ENCODE data around the gene PTRH1. TPM values are rescaled to one million over a fixed set of nuclear protein-coding genes. Genes with fewer than 3 reads are reported as not detected.
A peak's percentile ranks its signal among the peaks of the same experiment; 100 is the strongest.

The PTRH1 gene
- total RNA-seq, 4 donors from 2014 or later = 7.4 to 58.4 (median 41.6) TPM

GRCh38 chr9:127720031-127720864 lies 4.8 kb upstream of the PTRH1 start:
- TF ChIP-seq POLR2A (IDR thresholded peaks at IDR 0.05) (no peak), POLR2AphosphoS5 (IDR thresholded peaks at IDR 0.05) (no peak), EP300 (IDR thresholded peaks at IDR 0.05) (no peak), CTCF (IDR thresholded peaks at IDR 0.05) (no peak)
- Histone ChIP-seq H3K4me3 (no peak overlapping the region), H3K27me3 (no peaks in the 10 kb centered on the region), H3K36me3 (no peaks in the 10 kb centered on the region), H3K27ac (no peak overlapping the region), H3K4me1 (peaks cover 27% of the 10 kb centered on the region), H3K9me3 (no peaks in the 10 kb centered on the region)
- WGBS = 87% methylated on average over 10 of the region's 12 CpGs
- DNase-seq (ENCODE audit: low spot score in 2 of 2) = no peak

GRCh38 chr9:127717766-127718165 lies 2.3 kb upstream of the PTRH1 start:
- H3K27me3 ChIP-seq = no peaks in the 10 kb centered on the region
- no peaks in the 10 kb centered on the region for H3K9me3 ChIP-seq
- WGBS = 89% methylated on average over 5 of the region's 5 CpGs
- no peak overlapping the region for H3K4me3 ChIP-seq
- TF ChIP-seq POLR2AphosphoS5 (IDR thresholded peaks at IDR 0.05) (no peak), CTCF (IDR thresholded peaks at IDR 0.05) (no peak), POLR2A (IDR thresholded peaks at IDR 0.05) (no peak), EP300 (IDR thresholded peaks at IDR 0.05) (no peak)
- no peak overlapping the region for H3K27ac ChIP-seq
- peaks cover 20% of the 10 kb centered on the region for H3K4me1 ChIP-seq
- H3K36me3 ChIP-seq = no peaks in the 10 kb centered on the region
- no peak for DNase-seq (ENCODE audit: low spot score in 2 of 2)

GRCh38 chr9:127716412-127716811 lies 949 bp upstream of the PTRH1 start:
- peaks cover 20% of the 10 kb centered on the region for H3K4me1 ChIP-seq
- no peak for TF ChIP-seq CTCF (IDR thresholded peaks at IDR 0.05)
- no peaks in the 10 kb centered on the region for H3K36me3 ChIP-seq
- 86% methylated on average over 2 of the region's 9 CpGs for WGBS
- no peaks in the 10 kb centered on the region for H3K27me3 ChIP-seq
- no peak overlapping the region for H3K27ac ChIP-seq
- peak overlapping the region; percentile 70 for H3K4me3 ChIP-seq
- DNase-seq (ENCODE audit: low spot score in 2 of 2) = no peak
- H3K9me3 ChIP-seq = no peaks in the 10 kb centered on the region

GRCh38 chr9:127714951-127715469 lies 453 bp downstream of the PTRH1 start:
- WGBS = no CpG with 5 or more reads among the region's 44 CpGs
- Histone ChIP-seq H3K36me3 (no peaks in the 10 kb centered on the region), H3K4me1 (peaks cover 20% of the 10 kb centered on the region), H3K4me3 (peak overlapping the region; percentile 70), H3K27ac (peak overlapping the region; percentile 79), H3K9me3 (no peaks in the 10 kb centered on the region), H3K27me3 (no peaks in the 10 kb centered on the region)
- TF ChIP-seq POLR2AphosphoS5 (IDR thresholded peaks at IDR 0.05) (no peak), EP300 (IDR thresholded peaks at IDR 0.05) (no peak), POLR2A (IDR thresholded peaks at IDR 0.05) (no peak), CTCF (IDR thresholded peaks at IDR 0.05) (no peak)
- DNase-seq (ENCODE audit: low spot score in 2 of 2) = no peak

DNA sequence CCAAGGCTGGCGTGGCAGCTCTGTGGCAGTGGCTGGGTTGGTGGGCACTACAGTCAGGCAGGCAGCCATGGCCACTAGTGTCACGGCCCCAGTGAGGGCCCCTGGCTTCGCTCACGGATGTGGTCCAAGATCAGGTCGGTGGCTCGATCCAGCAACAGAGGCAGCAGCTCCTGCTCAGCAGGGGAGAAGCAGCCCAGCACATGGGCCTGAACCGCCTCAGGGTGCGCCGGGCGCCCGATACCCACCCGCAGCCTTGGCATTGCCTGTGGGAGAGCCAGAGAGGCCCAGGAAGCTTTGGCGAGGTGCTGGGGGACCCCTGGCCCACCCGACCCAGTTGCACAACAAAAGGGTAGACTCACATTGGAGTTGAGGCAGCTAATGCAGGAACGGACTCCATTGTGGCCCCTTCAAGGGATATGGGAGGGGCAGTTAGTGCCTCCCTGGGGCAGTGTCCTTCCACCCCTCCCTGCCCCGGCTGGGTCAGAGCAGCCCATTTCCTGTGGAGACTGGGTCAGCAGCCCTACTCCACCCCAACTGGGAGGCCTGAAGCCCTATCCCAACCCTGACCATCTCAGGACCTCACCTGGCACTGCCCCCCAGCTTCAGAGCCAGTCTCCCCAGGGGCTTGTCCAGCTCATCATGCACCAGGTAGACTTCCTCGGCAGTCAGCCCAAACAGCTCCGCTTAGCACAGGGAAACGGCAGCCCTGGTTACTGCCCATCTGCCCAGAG lies 1.3 kb downstream of the PTRH1 start:
- H3K4me3 ChIP-seq = peak overlapping the region; percentile 70
- no peak overlapping the region for H3K27ac ChIP-seq
- no peak for DNase-seq (ENCODE audit: low spot score in 2 of 2)
- 89% methylated on average over 15 of the region's 19 CpGs for WGBS
- H3K9me3 ChIP-seq = no peaks in the 10 kb centered on the region
- peaks cover 20% of the 10 kb centered on the region for H3K4me1 ChIP-seq
- no peaks in the 10 kb centered on the region for H3K27me3 ChIP-seq
- TF ChIP-seq CTCF (IDR thresholded peaks at IDR 0.05) (no peak), POLR2A (IDR thresholded peaks at IDR 0.05) (no peak), EP300 (IDR thresholded peaks at IDR 0.05) (no peak), POLR2AphosphoS5 (IDR thresholded peaks at IDR 0.05) (no peak)
- no peaks in the 10 kb centered on the region for H3K36me3 ChIP-seq

All from suprapubic skin (tissue), 4 donors.